C4-2B (cell line): ENCODE data around the gene LSAMP.

Experiments
- ZFX ChIP-seq: fragments of 450-650 bp; IDR thresholded peaks from 2 replicates; pipeline ENCODE4 v1.6.1; 2017
- TF ChIP-seq, protein P1 (sequence below): fragments of 450-650 bp; conservative IDR thresholded peaks from 2 replicates; pipeline ENCODE4 v1.5.1; 2017; ENCODE audit warnings: mild to moderate bottlenecking

DNA sequence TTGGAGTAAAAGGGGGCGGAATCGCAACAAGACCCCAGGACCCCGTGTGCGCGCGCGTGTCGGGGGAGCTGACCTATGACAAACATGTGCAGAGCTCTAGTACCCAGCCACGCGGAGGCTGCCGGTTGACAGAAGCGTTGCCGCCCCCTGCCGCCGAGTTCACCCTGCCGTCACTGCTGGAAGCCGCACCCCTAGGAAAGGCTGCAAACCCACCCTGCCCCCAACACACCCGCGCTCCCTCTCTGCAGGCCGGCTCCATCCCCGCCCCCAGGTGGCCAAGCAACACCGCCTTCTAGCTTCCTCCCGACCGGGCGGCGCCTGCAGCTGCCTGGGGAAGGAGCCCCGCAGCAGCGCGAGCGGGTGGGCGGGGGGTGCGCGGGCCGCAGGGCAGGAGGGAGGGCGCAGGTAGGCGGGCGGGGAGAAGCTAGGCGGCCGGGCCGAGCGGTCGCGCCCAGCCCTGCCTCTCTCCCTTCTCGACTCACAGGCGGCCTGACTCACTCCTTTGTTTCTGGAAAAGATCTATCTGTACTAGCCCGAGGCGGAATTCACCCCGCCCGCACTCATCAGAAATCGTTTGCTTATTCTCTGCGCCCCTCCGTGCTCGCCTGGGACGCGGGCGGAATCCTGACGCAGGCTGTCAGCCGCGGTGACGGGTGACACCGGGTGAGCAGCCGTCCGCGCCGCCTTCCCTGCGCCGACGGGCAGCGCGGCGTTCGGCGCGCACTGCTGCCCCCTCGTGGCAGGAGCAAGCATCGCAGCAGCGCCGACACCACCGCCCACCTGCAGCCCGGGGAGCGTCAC is 661.1 kb downstream of the LSAMP start:
- TF ChIP-seq, protein P1, sequence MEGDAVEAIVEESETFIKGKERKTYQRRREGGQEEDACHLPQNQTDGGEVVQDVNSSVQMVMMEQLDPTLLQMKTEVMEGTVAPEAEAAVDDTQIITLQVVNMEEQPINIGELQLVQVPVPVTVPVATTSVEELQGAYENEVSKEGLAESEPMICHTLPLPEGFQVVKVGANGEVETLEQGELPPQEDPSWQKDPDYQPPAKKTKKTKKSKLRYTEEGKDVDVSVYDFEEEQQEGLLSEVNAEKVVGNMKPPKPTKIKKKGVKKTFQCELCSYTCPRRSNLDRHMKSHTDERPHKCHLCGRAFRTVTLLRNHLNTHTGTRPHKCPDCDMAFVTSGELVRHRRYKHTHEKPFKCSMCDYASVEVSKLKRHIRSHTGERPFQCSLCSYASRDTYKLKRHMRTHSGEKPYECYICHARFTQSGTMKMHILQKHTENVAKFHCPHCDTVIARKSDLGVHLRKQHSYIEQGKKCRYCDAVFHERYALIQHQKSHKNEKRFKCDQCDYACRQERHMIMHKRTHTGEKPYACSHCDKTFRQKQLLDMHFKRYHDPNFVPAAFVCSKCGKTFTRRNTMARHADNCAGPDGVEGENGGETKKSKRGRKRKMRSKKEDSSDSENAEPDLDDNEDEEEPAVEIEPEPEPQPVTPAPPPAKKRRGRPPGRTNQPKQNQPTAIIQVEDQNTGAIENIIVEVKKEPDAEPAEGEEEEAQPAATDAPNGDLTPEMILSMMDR = peak; percentile 96
- TF ChIP-seq ZFX = no peak
